H1 (cell line): Measurements from ENCODE around the gene DNAJC17. TPM values are rescaled to one million over a fixed set of nuclear protein-coding genes. Genes with fewer than 3 reads are reported as not detected.

Source experiments
- CTCF ChIA-PET: fragments of 300-600 bp; sonication (Branson Sonifier 250); formaldehyde crosslinking; loops from one replicate; lab custom pipeline; 2021; ENCODE audit not compliant: partially characterized antibody; lab: Charles Lee
- POLR2A ChIA-PET: fragments of 300-600 bp; sonication (Branson Sonifier 250); formaldehyde crosslinking; loops from one replicate; lab custom pipeline; 2021; ENCODE audit warnings: inconsistent platforms; ENCODE audit not compliant: partially characterized antibody; lab: Charles Lee
- DNase-seq, 2 experiments: peaks; one replicate each; pipeline versions ENCODE4 v3.0.0 to v3.0.0-alpha.2; 2010 to 2022; ENCODE audit warnings: low spot score in 2 of 2, low read depth in 1 of 2, mixed read lengths in 1 of 2
- FAIRE-seq: peaks from 2 replicates; lab custom pipeline; 2011; peaks lifted over from hg19 to GRCh38; lab: Jason Lieb, UNC
- H2AFZ ChIP-seq: 2 replicates; pipeline ENCODE4 v1.8.1; 2012; ENCODE audit warnings: low read length, inconsistent platforms
- H2AK5ac ChIP-seq: 2 replicates; pipeline ENCODE4 v1.6.1; 2013; ENCODE audit warnings: low read depth, low read length
- H2BK120ac ChIP-seq: replicated peaks from 2 replicates; pipeline ENCODE3; 2013; ENCODE audit warnings: low read depth, low read length, inconsistent platforms
- H2BK12ac ChIP-seq: 2 replicates; pipeline ENCODE4 v1.6.1; 2013; ENCODE audit warnings: low read depth, low read length
- H2BK15ac ChIP-seq: 2 replicates; pipeline ENCODE4 v1.6.1; 2013; ENCODE audit warnings: low read length
- H2BK20ac ChIP-seq: 2 replicates; pipeline ENCODE4 v1.6.1; 2013; ENCODE audit warnings: low read length
- H2BK5ac ChIP-seq: 2 replicates; pipeline ENCODE4 v1.6.1; 2013; ENCODE audit warnings: low read depth, low read length
- H3K14ac ChIP-seq: 2 replicates; pipeline ENCODE4 v1.6.1; 2013; ENCODE audit warnings: inconsistent platforms; ENCODE audit not compliant: insufficient read length
- H3K18ac ChIP-seq: 2 replicates; pipeline ENCODE4 v1.6.1; 2013; ENCODE audit warnings: low read length; ENCODE audit errors: extremely low read depth
- H3K23ac ChIP-seq: 2 replicates; pipeline ENCODE4 v1.6.1; 2013; ENCODE audit warnings: inconsistent platforms; ENCODE audit not compliant: insufficient read length
- H3K23me2 ChIP-seq: 2 replicates; pipeline ENCODE4 v1.6.1; 2013; ENCODE audit warnings: low read depth, low read length
- H3K27ac ChIP-seq: 2 replicates; pipeline ENCODE4 v1.6.1; 2011; ENCODE audit warnings: low read depth, low read length, inconsistent platforms
- H3K27me3 ChIP-seq, 4 experiments: replicated peaks in 1 of 4; 1 replicate in 1 of 4; 2 replicates in 3 of 4; pipeline versions ENCODE4 v1.6.1 to v1.8.1; 2011 to 2013; ENCODE audit warnings: low read length in 3 of 4, mild to moderate bottlenecking in 3 of 4, inconsistent platforms in 2 of 4, mixed read lengths in 2 of 4, moderate library complexity in 1 of 4; ENCODE audit not compliant: control insufficient read depth in 3 of 4, insufficient read depth in 3 of 4; ENCODE audit errors: extremely low read depth in 1 of 4
- H3K36me3 ChIP-seq, 4 experiments: 2 replicates each; pipeline versions ENCODE4 v1.6.1 to v1.8.1; 2011 to 2013; ENCODE audit warnings: mild to moderate bottlenecking in 4 of 4, low read length in 3 of 4, moderate library complexity in 2 of 4, control low read depth in 1 of 4, inconsistent platforms in 1 of 4; ENCODE audit not compliant: insufficient read depth in 4 of 4, control insufficient read depth in 2 of 4
- H3K4ac ChIP-seq: replicated peaks from 2 replicates; pipeline ENCODE3; 2013; ENCODE audit warnings: low read length, low read depth, mixed read lengths, inconsistent platforms; ENCODE audit not compliant: insufficient read length
- H3K4me1 ChIP-seq, 4 experiments: replicated peaks in 1 of 4; 1 replicate in 1 of 4; 2 replicates in 3 of 4; pipeline versions ENCODE4 v1.6.1 to v1.8.1; 2011 to 2013; ENCODE audit warnings: low read length in 3 of 4, inconsistent platforms in 2 of 4, mixed read lengths in 1 of 4; ENCODE audit not compliant: insufficient read depth in 4 of 4, control insufficient read depth in 3 of 4
- H3K4me2 ChIP-seq, 2 experiments: 2 replicates each; pipeline versions ENCODE4 v1.6.1 to v1.8.1; 2011 to 2013; ENCODE audit warnings: low read depth in 2 of 2, low read length in 2 of 2, control low read depth in 1 of 2, inconsistent platforms in 1 of 2, mild to moderate bottlenecking in 1 of 2; ENCODE audit not compliant: insufficient read depth in 1 of 2
- H3K4me3 ChIP-seq, 4 experiments: fragments of 200-600, 300-600 bp in 1 of 4; sonication (generic), shearing (Covaris generic), sonication (Bioruptor Twin) in 1 of 4; 2 replicates each; pipeline versions ENCODE4 v1.5.1 to v1.8.1; 2011 to 2016; ENCODE audit warnings: low read length in 4 of 4, low read depth in 3 of 4, control low read depth in 2 of 4, inconsistent platforms in 2 of 4, mild to moderate bottlenecking in 2 of 4, mixed read lengths in 1 of 4, moderate library complexity in 1 of 4; ENCODE audit not compliant: insufficient read depth in 2 of 4; ENCODE audit errors: extremely low read depth in 1 of 4
- H3K56ac ChIP-seq: replicated peaks from 2 replicates; pipeline ENCODE3; 2013; ENCODE audit warnings: low read depth, mild to moderate bottlenecking, mixed read lengths, low read length, inconsistent platforms; ENCODE audit not compliant: insufficient read length
- H3K79me1 ChIP-seq: 2 replicates; pipeline ENCODE4 v1.6.1; 2013; ENCODE audit warnings: low read depth, low read length, control low read depth
- H3K79me2 ChIP-seq, 2 experiments: 2 replicates each; pipeline versions ENCODE4 v1.6.1 to v1.8.1; 2012 to 2013; ENCODE audit warnings: low read length in 2 of 2, mild to moderate bottlenecking in 2 of 2, inconsistent platforms in 1 of 2; ENCODE audit not compliant: insufficient read depth in 2 of 2, control insufficient read depth in 1 of 2
- H3K9ac ChIP-seq, 4 experiments: replicated peaks in 1 of 4; 1 replicate in 1 of 4; 2 replicates in 3 of 4; pipeline versions ENCODE4 v1.6.1 to v1.8.1; 2011 to 2013; ENCODE audit warnings: low read depth in 3 of 4, low read length in 3 of 4, control low read depth in 2 of 4, mild to moderate bottlenecking in 2 of 4, moderate library complexity in 2 of 4, inconsistent platforms in 1 of 4; ENCODE audit errors: extremely low read depth in 1 of 4
- H3K9me3 ChIP-seq, 2 experiments: 2 replicates each; pipeline versions ENCODE4 v1.6.1 to v1.8.1; 2012 to 2013; ENCODE audit warnings: mild to moderate bottlenecking in 2 of 2, moderate library complexity in 2 of 2, control low read depth in 1 of 2, inconsistent platforms in 1 of 2, low read depth in 1 of 2, low read length in 1 of 2, mixed read lengths in 1 of 2; ENCODE audit not compliant: insufficient read depth in 2 of 2
- H4K20me1 ChIP-seq, 2 experiments: replicated peaks in 1 of 2; 2 replicates each; pipeline versions ENCODE3 to v1.8.1; 2011 to 2013; ENCODE audit warnings: inconsistent platforms in 2 of 2, low read length in 2 of 2, mild to moderate bottlenecking in 1 of 2; ENCODE audit not compliant: insufficient read depth in 2 of 2, control insufficient read depth in 1 of 2
- H4K5ac ChIP-seq: 2 replicates; pipeline ENCODE4 v1.6.1; 2013; ENCODE audit warnings: low read length, low read depth, mixed read lengths, inconsistent platforms; ENCODE audit not compliant: insufficient read length
- H4K8ac ChIP-seq: 2 replicates; pipeline ENCODE4 v1.8.0; 2013; ENCODE audit warnings: mild to moderate bottlenecking, moderate library complexity, low read length, inconsistent platforms; ENCODE audit not compliant: insufficient read depth; ENCODE audit errors: extremely low read depth
- H4K91ac ChIP-seq: replicated peaks from 2 replicates; pipeline ENCODE3; 2013; ENCODE audit warnings: low read length, mixed read lengths, inconsistent platforms; ENCODE audit not compliant: insufficient read length
- ASH2L ChIP-seq: fragments of 200-600, 300-600 bp; sonication (generic); IDR thresholded peaks from one replicate; pipeline ENCODE4 v1.7.1; 2017; ENCODE audit warnings: low read length
- CEBPB ChIP-seq: IDR thresholded peaks from 2 replicates; pipeline ENCODE4 v1.6.1; 2012; ENCODE audit warnings: low read depth, low read length
- POLR2AphosphoS5 ChIP-seq: IDR thresholded peaks from 2 replicates; pipeline ENCODE4 v1.6.1; 2011; ENCODE audit warnings: low read depth, low read length
- RAD21 ChIP-seq, 2 experiments: IDR thresholded peaks in 1 of 2; conservative IDR thresholded peaks in 1 of 2; 2 replicates each; pipeline ENCODE4 v1.6.1; 2011; ENCODE audit warnings: low read depth in 2 of 2, low read length in 2 of 2, improper control_type of control experiment in 1 of 2, inconsistent platforms in 1 of 2, mild to moderate bottlenecking in 1 of 2, moderate library complexity in 1 of 2
- SUZ12 ChIP-seq: fragments of 200-600 bp; sonication (generic); IDR thresholded peaks from 2 replicates; pipeline ENCODE4 v1.6.1; 2012; ENCODE audit warnings: mild to moderate bottlenecking, inconsistent platforms, low read length, moderate library complexity, mixed read lengths
- TAF1 ChIP-seq: IDR thresholded peaks from 2 replicates; pipeline ENCODE4 v1.6.1; 2011; ENCODE audit warnings: mild to moderate bottlenecking, low read depth, low read length
- YY1 ChIP-seq: IDR thresholded peaks from 2 replicates; pipeline ENCODE4 v1.6.1; 2011; ENCODE audit warnings: low read depth, mild to moderate bottlenecking, low read length
- WGBS, 2 experiments: shearing (Covaris generic) in 1 of 2; methylation state at CpG; one replicate each; pipeline versions ENCODE4 v1.1.6 to v1.1.7; 2013 to 2015; ENCODE audit warnings: low lambda C conversion rate in 2 of 2, mixed read lengths in 2 of 2, inconsistent platforms in 1 of 2, low coverage in 1 of 2, missing lambda C conversion rate in 1 of 2; ENCODE audit not compliant: insufficient replicate concordance in 2 of 2, insufficient coverage in 1 of 2, insufficient read length in 1 of 2; ENCODE audit errors: extremely low coverage in 1 of 2, missing lambda C conversion rate in 1 of 2; 5-methylcytosine and 5-hydroxymethylcytosine counted together
- polyA plus RNA-seq, 7 experiments: library from polyadenylated mRNA; depleted of rRNA in 3 of 7; stranded (reverse) in 5 of 7; unstranded in 2 of 7; fragments of >200 nt in 5 of 7; fragments of 200-250 nt in 2 of 7; gene quantifications; 1 replicate in 5 of 7; 2 replicates in 1 of 7; 4 replicates in 1 of 7; pipeline versions ENCODE4 v1.2.1 to v1.2.3, GENCODE V29; 2011 to 2013; ENCODE audit warnings: missing spikeins in 2 of 7, mixed read lengths in 2 of 7
- total RNA-seq: library from RNA; stranded (reverse); fragmentation: NEBNext Ultra II Directional; extraction: Animal tissue kit (Norgen Biotek cat#: 25700); gene quantifications from 2 replicates; pipeline ENCODE4 v1.2.1, GENCODE V29; 2021

The DNAJC17 gene
- total and polyA plus RNA-seq, 2 of the 8 experiments (the other 6 are each of a cell fraction or from before 2014, with no cell fraction given) = 39.5 to 45.4 TPM

DNA sequence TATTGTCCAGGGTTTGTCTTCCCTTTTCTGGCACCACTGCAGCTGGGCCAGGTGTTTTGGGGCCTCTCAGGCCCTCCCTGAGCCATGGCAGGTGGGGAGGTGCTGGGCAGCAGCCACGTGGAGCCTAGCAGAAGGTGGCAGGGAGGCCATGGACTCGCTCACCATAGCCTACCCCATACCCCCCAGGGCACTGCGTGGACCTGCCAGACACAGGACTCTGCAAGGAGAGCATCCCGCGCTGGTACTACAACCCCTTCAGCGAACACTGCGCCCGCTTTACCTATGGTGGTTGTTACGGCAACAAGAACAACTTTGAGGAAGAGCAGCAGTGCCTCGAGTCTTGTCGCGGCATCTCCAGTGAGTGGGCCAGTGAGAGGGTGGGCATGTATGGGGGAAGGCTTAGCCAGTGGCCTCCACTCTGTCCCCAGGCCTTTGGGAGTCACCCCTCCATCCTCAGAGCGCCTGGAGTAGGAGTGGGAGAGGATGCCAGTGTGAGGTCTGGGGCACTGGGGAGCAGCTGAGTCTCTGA is 48.5 kb upstream of the DNAJC17 start:
- POLR2A ChIA-PET = interaction anchor here (0.6 to 5.6 kb wide), 6 partner anchors 9 to 230 kb away, joined by 3 to 49 read pairs (median 27); partner anchors contain the start of genes SPINT1 and VPS18

More for the DNA sequence above, 48.5 kb upstream of the DNAJC17 start:
- Histone ChIP-seq H3K27me3 (no peaks in the 10 kb centered on the region), H3K23ac (no peak overlapping the region), H3K36me3 (peaks cover 18 to 43% (median 37%) of the 10 kb centered on the region in 4 experiments; a peak in 7 of 8 replicates), H2BK15ac (no peak overlapping the region), H2BK12ac (no peak overlapping the region), H3K4me1 (peaks cover 0 to 3% (median 0%) of the 10 kb centered on the region in 4 experiments; a peak in 1 of 7 replicates), H2BK5ac (no peak overlapping the region), H3K27ac (no peak overlapping the region), H3K4ac (no peak overlapping the region), H2AFZ (no peak overlapping the region), H3K79me2 (peaks cover 0 to 2% of the 10 kb centered on the region in 2 experiments; a peak in 1 of 4 replicates), H3K18ac (no peak overlapping the region), H2AK5ac (no peak overlapping the region), H4K20me1 (peaks cover 3% of the 10 kb centered on the region in 2 experiments), H3K4me2 (no peak overlapping the region), H3K23me2 (no peaks in the 10 kb centered on the region), H3K14ac (no peak overlapping the region), H3K56ac (no peak overlapping the region), H2BK120ac (no peak overlapping the region), H4K5ac (no peak overlapping the region), H4K91ac (no peak overlapping the region), H2BK20ac (no peak overlapping the region), H3K9me3 (no peaks in the 10 kb centered on the region), H3K4me3 (no peak overlapping the region), H4K8ac (no peak overlapping the region), H3K79me1 (peaks cover 3% of the 10 kb centered on the region; the same call in 1 of the 2 replicates), H3K9ac (no peak overlapping the region)
- TF ChIP-seq POLR2AphosphoS5 (no peak), YY1 (no peak), SUZ12 (no peak), CEBPB (no peak), ASH2L (no peak), TAF1 (no peak), RAD21 (IDR thresholded peaks at IDR 0.05 in 1 of 2, conservative IDR thresholded peaks at IDR 0.05 in 1 of 2; ENCODE audit: low read depth in 2 of 2, low read length in 2 of 2) (no peak)
- FAIRE-seq (no peak), DNase-seq (no peak)
- CTCF ChIA-PET = interaction anchor here (1.6 to 8.6 kb wide), 6 partner anchors 11 to 92 kb away, joined by 3 to 208 read pairs (median 78); partner anchors contain the start of genes SPINT1 and VPS18
- WGBS, 2 experiments = 89% methylated on average over 13 of the region's 13 CpGs; no CpG with 5 or more reads in 1 of the 2 experiments
